Measurements from ENCODE around the gene OPTC.

Gene OPTC

DNA sequence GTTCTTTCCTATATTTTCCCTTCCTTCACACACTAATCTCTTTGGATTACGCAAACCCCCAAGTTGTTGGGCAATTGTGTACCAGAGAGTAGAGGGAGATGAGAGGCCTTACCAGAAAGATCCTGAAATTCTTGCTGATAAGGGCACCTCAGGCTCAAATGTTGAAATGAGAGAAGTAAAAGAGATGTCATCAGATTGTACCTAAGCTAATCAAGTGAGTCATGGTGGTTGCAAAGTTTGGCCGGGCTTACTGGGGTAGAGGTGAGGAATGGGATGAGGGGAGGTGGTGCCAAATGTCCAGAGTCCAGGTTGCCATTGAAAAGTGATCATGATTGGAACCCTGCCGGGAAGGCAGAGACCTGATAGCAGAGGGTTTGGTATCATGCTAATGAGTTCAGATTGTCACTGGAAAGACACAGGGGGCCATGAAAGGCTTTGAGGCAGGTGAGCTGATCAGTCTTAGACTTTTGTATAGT lies 43.1 kb downstream of the OPTC start:
- no peak for DNase-seq (ENCODE audit: low spot score)

DNA sequence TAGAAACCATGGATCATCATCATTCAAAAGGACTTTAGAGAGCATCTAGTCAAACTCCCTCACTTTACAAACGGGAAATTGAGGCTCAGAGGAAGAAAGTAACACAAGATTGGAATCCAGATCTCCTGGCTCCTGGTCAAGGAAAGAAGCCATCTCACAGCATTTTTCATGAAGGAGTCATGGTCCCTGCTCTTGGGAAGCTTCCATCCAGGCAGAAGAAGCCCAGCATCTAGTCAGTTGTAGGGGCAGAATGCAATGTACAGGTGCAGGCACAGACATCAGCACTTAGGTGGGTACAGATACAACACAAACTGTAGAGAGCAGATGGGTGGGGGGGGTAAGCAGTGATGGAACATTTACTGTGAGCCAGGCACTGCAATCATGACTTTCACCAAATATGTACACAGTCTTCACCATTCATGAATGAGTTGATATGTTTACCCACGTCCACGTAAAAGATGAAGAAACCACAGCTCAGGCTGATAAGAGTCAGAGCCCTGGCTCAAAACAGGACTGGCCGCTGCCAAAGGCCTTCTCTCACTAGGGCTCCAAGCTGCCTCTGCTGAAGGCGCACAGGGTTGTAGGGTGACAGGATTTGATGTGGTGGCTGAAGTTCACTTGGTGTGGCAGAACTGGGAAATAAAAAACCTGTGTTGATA lies 44.0 kb downstream of the OPTC start:
- no peak for DNase-seq (ENCODE audit: low spot score)

DNA sequence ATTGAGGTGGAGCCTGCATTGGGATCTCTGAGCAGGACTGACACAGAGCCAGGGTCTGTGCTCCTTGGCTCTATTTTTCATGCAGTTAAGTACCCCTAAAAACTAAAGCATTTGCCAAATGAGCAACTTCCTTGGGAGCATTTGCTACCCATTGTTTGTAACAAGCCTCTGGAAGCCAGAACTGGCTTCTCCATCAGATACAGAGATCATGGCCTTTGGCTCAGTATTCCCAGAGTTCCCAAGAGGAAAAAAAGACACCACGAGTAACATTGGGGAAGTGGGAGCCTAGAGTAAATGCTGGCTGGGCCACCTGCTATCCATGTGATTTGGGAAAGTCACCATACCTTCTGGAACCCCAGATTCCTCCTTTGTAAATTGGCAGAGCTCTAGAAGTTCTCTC lies 44.8 kb downstream of the OPTC start:
- no peak for DNase-seq (ENCODE audit: low spot score)

DNA sequence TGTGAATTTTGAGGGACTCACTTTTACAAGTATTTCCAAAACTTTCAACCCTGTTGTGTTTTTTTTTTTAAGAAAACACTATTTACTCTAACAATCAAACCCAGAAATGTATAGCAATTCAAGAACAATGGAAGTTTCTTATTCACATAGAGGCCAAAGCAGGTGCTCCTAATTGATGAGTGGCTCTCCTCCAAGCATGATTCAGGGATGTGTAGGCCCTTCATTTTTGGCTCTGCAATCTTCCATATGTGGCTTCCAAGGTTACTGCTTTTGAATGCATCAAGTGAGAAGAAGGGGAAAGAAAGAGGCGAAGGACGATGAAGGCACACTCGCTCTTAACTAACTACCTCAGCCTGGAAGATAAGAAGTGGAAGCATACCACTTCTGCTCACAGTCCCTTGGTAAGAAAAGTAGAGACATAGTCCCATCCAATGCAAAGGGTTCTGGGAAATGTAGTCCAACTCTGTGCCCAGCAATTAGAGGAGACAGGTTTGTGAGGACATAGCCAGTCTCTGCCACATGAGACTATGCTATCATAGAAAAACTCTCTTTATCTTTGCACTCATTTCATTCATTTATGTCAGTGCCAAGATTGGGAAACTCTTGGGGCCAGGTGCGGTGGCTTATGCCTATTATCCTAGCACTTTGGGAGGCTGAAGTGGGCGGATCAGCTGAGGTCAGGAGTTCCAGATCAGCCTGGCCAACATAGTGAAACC lies 46.0 kb downstream of the OPTC start:
- no peak for DNase-seq (ENCODE audit: low spot score)

DNA sequence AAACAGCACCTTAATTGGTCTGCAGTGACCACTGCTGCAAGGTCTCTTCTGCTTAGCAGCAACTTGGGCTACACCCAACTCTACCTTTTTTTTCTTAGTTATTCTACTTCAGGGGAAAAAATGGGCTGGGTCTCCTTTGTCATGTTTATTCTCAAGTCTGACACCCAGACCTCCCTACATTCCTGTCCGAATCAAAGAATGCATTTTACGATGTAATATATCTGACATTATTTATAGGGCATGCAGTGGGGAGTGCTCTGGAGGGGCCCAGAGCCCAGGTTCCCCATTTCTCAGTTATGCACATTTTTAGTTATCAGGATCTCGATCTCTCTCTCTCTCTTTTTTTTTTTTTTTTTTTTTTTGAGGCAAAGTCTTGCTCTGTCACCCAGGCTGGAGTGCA lies 50.5 kb downstream of the OPTC start:
- DNase-seq (ENCODE audit: low spot score), result no peak

- no peak for DNase-seq (ENCODE audit: low spot score)
Observed at GRCh38 chr1:203544978-203545816, 51.2 kb downstream of the OPTC start.

DNA sequence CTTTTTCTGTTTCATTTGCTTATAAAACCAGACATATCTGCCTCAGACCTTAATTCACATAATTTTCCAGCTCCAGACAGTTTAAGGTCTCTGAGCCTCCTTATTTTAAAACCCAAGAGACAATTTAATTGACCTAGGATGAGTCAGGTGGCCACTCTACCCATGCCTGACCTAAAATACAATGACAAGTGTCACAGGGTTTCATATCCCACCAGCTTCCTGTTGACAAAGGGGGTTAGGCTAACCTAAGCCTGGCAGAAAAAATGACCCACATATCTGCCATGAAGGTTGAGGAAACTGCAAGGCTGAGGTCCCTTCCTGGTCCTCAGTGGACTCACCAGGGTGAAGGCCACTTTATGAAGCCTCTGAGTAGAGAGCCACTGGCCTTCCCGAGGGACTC lies 52.3 kb downstream of the OPTC start:
- no peak for DNase-seq (ENCODE audit: low spot score)

DNA sequence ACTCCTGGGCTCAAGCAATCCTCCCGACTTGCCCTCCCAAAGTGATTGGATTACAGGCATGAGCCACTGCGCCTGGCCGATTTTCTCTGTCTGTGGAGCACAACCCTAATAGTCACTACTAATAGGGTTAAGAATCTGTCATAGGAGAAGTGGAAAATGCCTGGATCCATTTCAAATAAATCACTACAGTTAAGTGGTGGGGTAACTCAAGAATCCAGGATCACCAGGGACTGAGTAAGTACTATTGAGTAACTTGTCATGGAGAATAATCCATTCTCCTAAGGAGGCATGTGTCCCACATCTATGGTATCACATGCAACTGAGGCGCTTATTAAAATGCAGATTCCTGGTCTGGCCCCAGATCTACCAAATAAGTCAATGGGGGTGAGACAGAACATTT lies 53.2 kb downstream of the OPTC start:
- DNase-seq (ENCODE audit: low spot score), result no peak

- DNase-seq (ENCODE audit: low spot score), result no peak
Observed at GRCh38 chr1:203547771-203548421, 53.9 kb downstream of the OPTC start.

GRCh38 chr1:203548892-203549291 lies 54.9 kb downstream of the OPTC start:
- no peak for DNase-seq (ENCODE audit: low spot score)

DNA sequence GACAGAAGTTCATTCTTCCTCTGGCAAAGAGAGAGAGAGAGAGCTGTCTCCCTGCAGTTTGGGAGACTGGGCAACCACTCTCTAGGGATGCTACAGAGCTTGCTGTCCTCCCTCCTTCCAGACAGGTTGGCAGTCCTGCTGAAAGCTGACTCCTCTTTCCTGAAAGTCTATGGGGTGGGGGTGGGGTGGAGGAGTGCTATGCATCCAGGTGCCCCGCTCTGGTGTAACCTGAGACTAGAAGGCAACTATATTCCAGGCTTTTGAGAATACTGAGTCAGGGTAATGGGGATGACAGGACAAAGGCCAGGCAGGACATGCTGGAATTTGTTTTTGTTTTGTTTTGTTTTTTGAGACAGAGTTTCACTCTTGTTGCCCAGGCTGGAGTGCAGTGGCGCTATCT lies 55.4 kb downstream of the OPTC start:
- no peak for DNase-seq (ENCODE audit: low spot score)

DNA sequence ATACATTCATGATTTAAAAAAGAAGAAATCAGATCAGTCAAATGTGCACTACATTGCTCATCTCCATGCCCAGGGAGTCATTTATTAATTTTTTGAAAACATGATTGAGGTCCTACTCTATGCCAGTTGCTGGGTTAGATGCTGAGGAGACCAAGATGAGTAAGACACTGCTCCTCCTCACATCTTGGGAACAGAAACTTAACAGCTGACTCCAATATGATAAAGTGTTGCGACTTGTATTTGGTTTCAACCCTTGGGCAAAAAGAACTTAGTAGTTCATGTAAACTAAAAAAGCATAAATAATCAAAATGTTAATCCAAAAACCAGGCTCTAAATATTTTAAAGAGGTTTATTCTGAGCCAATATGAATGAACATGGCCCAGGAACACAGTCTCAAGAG lies 56.9 kb downstream of the OPTC start:
- DNase-seq (ENCODE audit: low spot score), result no peak

DNA sequence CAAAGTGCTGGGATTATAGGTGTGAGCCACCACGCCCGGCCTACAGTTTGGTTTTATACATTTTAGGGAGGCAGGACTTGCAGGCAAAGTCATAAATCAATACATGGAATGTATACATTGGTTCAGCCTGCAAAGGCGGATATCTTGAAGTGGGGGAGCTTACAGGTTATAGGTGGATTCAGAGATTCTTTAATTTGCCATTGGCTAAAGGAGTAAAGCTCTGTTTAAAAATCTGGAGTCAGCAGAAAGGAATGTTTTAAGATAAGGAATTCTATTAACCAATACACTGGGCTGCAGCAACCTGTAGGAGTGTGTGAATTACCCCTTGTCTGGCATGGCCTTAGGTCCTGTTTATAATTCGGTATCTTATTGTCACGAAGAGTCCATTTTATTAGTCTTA lies 57.6 kb downstream of the OPTC start:
- DNase-seq (ENCODE audit: low spot score), result no peak

DNA sequence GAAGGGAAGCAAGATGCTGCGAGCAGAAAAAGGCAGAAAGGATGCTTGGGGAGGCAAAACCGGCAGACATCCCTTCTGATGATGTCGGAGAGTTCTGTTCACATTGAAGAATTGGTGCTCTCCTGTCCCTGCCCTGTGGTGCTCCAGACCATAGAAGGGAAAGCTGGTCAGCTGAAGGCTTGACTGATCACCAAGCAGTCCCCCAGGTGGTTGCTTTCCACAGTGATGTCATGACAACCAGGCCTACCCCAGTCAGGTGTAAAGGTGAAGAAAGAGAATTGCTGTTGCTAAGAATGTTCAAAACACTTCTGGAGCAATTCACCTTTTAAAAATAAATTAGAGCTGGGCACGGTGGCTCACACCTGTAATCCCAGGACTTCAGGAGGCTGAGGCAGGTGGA lies 59.5 kb downstream of the OPTC start:
- no peak for DNase-seq (ENCODE audit: low spot score)

- no peak for DNase-seq (ENCODE audit: low spot score)
Observed at GRCh38 chr1:203554071-203554470, 60.1 kb downstream of the OPTC start.

- no peak for DNase-seq (ENCODE audit: low spot score)
Observed at GRCh38 chr1:203555076-203555475, 61.1 kb downstream of the OPTC start.

GRCh38 chr1:203555511-203556046 lies 61.6 kb downstream of the OPTC start:
- no peak for DNase-seq (ENCODE audit: low spot score)

DNA sequence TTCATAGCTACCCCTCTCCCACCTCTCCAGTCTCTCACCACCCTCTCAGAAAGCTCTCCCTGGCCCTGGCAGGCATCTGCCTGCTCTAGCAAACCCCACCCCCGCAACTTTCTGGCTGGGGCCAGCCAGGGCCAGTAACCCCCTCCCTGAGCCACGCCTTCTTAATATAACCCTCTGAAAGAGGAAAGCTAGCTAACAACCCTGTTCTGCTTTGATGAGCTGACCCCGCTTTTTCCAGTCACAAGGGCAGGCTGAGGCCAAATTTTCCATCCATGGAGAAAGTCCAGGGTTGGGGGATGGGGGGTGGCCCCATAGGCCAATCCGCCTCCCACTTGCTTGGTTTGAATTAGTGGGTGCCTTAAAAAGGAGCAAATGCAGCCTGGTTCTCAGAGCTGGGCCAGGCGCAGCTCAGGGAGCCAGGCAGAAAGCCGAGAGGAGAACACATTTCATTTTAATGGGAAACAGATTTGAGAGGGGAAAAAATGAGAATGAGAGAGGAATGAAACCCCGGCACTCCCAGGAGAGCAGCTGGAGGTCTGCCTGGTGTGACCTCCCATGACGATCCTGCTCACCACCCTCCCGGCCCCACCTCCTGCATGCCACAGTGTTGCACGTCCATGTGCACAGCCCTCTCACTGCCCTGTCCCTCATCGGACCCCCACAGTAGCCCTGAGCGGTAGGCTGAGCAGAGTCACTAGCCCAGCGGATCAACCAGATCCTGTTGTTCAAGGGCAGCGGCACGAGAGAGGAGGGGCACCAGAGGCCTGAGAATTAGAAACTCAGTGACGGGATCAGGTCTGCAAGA lies 62.3 kb downstream of the OPTC start:
- no peak for DNase-seq (ENCODE audit: low spot score)

GRCh38 chr1:203557390-203557789 lies 63.4 kb downstream of the OPTC start:
- DNase-seq (ENCODE audit: low spot score), result no peak

DNA sequence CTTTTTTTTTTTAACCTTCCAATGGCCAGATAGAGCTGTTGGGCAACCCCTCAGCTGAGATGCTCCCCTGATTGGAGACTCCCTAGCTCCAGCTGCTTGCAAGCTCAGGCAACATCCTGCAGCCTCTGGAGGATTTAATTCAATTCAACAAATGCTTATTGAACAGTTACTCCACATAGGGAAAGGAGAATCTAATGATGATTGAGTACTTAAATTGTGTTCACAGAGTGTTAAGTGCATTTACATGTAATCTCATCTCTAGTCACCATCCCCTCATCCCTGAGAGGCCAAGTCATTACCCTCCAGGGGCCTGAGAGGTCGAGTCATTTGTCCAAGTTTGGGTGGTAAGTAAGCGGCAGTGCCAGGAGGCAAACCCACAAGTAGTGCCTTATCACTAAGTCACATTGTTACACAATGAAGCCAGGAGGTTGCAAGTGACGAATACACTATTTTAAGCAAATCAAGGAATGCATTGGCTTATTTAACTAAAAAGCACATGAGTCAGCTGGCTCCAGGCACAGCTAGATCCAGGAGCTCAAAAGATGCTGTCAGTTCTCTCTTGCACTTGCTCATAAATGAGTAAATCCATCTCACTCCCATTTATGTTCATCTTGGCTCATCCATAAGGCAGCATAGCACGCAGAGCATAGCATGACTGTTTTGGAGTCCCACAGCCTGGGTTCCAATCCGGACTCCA lies 64.3 kb downstream of the OPTC start:
- no peak for DNase-seq (ENCODE audit: low spot score)
